Osteocyte (in vitro differentiated cells): ENCODE data around the gene PAGE4. TPM values are rescaled to one million over a fixed set of nuclear protein-coding genes. Genes with fewer than 3 reads are reported as not detected.

Source experiments
- DNase-seq: peaks from one replicate; pipeline ENCODE4 v3.0.0; 2021; ENCODE audit warnings: mixed read lengths; ENCODE audit not compliant: unreplicated experiment; ENCODE audit errors: extremely low spot score
- H3K27ac Mint-ChIP-seq: one replicate; pipeline ENCODE4 v1.8.0; 2021; ENCODE audit warnings: mild to moderate bottlenecking, mixed read lengths; ENCODE audit not compliant: unreplicated experiment
- H3K27me3 Mint-ChIP-seq: one replicate; pipeline ENCODE4 v1.8.0; 2021; ENCODE audit warnings: mixed read lengths; ENCODE audit not compliant: unreplicated experiment
- H3K36me3 Mint-ChIP-seq: one replicate; pipeline ENCODE4 v1.8.0; 2021; ENCODE audit warnings: mixed read lengths; ENCODE audit not compliant: unreplicated experiment
- H3K4me1 Mint-ChIP-seq: one replicate; pipeline ENCODE4 v1.8.0; 2021; ENCODE audit warnings: mixed read lengths; ENCODE audit not compliant: unreplicated experiment
- H3K4me3 Mint-ChIP-seq: one replicate; pipeline ENCODE4 v1.8.0; 2021; ENCODE audit warnings: mild to moderate bottlenecking, moderate library complexity, mixed read lengths; ENCODE audit not compliant: unreplicated experiment
- H3K9me3 Mint-ChIP-seq: one replicate; pipeline ENCODE4 v1.8.0; 2021; ENCODE audit warnings: mixed read lengths; ENCODE audit not compliant: unreplicated experiment
- total RNA-seq: library from RNA; stranded (reverse); gene quantifications from 2 replicates; pipeline ENCODE4 v1.2.1, GENCODE V29; 2021
- TF ChIP-seq, protein P1 (sequence below): fragments of 200-600 bp; sonication (generic); IDR thresholded peaks from 2 replicates; pipeline ENCODE4 v1.5.0; 2021; ENCODE audit warnings: antibody characterized with exemption, mild to moderate bottlenecking, moderate library complexity

The PAGE4 gene
- total RNA-seq, 1 donor from 2014 or later: not detected

DNA sequence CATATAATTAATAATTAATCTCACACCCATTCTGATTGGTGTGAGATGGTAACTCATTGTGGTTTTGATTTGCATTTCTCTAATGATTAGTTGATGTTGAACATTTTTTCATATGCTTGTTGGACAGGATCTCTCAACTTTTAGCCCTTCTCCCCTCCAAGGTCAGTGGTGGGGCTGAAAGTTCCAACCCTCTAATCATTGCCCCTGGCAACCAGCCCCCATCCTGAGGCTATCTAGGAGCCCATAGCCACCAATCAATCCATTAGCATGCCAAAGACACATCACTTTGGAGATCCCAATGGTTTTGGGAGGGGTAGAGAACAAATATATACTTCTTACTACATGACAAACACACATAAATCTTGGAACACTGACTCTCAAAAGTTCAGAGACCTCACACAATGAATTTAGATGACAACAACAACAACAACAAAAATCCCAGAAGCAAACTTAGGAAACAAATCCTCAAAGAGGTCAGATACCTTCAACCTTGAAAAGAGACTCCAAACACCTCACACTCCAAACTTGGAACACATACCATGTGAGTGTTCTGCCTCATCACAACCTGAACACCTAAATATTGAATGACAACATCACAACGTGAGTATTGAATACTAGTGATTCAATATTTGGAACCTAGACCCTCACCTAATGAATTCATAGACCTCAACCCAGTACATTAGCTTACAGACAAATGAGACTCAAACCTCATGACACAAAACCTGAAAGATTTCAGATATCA is 19.0 kb upstream of the PAGE4 start:
- peaks cover 9% of the 10 kb centered on the region for H3K9me3 Mint-ChIP-seq
- no peak overlapping the region for H3K4me3 Mint-ChIP-seq
- no peaks in the 10 kb centered on the region for H3K4me1 Mint-ChIP-seq
- TF ChIP-seq, protein P1, sequence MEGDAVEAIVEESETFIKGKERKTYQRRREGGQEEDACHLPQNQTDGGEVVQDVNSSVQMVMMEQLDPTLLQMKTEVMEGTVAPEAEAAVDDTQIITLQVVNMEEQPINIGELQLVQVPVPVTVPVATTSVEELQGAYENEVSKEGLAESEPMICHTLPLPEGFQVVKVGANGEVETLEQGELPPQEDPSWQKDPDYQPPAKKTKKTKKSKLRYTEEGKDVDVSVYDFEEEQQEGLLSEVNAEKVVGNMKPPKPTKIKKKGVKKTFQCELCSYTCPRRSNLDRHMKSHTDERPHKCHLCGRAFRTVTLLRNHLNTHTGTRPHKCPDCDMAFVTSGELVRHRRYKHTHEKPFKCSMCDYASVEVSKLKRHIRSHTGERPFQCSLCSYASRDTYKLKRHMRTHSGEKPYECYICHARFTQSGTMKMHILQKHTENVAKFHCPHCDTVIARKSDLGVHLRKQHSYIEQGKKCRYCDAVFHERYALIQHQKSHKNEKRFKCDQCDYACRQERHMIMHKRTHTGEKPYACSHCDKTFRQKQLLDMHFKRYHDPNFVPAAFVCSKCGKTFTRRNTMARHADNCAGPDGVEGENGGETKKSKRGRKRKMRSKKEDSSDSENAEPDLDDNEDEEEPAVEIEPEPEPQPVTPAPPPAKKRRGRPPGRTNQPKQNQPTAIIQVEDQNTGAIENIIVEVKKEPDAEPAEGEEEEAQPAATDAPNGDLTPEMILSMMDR: no peak
- DNase-seq: no peak
- H3K27me3 Mint-ChIP-seq: no peaks in the 10 kb centered on the region
- no peaks in the 10 kb centered on the region for H3K36me3 Mint-ChIP-seq
- H3K27ac Mint-ChIP-seq: no peak overlapping the region

DNA sequence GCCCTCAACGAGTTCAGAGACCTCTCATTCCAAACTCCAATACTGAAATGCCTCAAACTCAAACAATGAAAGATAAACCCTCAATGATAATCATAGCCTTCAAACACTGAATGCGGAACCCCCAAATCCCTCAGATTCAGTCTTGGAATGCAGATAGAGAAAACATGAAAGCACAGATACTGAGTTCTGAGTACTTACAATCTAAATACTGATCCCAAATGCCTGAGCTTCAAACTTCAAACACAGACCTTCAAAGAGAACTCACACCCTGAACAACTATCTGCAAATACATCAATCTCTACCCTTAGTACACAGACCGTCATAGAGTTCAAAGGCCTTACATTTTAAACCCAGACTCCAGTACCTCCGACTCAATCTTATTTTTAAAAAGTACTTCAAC is 16.9 kb upstream of the PAGE4 start:
- Mint-ChIP-seq H3K36me3 (no peaks in the 10 kb centered on the region), H3K27me3 (no peaks in the 10 kb centered on the region), H3K4me1 (no peaks in the 10 kb centered on the region), H3K9me3 (peaks cover 9% of the 10 kb centered on the region), H3K27ac (no peak overlapping the region), H3K4me3 (no peak overlapping the region)
- DNase-seq: no peak
- TF ChIP-seq, protein P1: no peak

DNA sequence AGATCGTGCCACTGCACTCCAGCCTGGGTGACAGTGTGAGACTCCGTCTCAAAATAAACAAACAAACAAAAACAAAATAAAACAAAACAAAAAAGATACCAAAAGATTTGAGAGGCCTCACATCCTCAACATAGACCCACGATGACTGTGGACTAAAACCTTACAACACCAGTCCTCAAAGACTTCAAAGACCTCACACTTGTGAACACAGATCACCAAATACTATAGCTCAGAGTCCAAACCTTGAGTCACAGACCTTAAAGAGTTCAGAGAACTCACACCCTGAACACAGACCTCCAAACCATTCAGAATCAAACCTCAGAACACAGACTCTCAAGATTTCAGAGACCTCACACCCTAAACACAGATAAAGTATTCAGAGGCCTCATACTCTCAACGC is 12.7 kb upstream of the PAGE4 start:
- Mint-ChIP-seq H3K27ac (no peak overlapping the region), H3K9me3 (peaks cover 9% of the 10 kb centered on the region), H3K4me1 (no peaks in the 10 kb centered on the region), H3K4me3 (no peak overlapping the region), H3K27me3 (no peaks in the 10 kb centered on the region), H3K36me3 (no peaks in the 10 kb centered on the region)
- no peak for DNase-seq
- TF ChIP-seq, protein P1: no peak

DNA sequence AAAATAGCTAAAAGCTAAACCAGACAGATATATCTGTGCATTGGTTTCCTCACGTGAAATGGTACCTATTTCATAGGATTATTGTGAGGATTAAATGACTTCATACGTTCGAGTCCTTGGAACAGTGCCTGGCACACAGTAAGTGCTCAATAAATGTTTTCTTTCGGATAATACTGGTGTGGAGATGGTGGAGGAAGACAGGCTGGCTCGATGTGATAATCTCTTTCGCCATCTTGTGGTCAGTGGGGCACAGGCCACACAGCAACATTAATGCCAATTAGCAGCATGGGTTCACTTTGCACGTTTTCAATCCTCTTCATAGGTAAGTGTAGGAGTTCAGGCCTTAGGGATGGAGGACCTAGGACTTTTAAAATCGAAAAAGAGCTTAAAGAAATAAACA is 9.3 kb downstream of the PAGE4 start:
- Mint-ChIP-seq H3K4me1 (no peaks in the 10 kb centered on the region), H3K36me3 (no peaks in the 10 kb centered on the region), H3K4me3 (no peak overlapping the region), H3K9me3 (peaks cover 7% of the 10 kb centered on the region), H3K27me3 (peaks cover 12% of the 10 kb centered on the region), H3K27ac (no peak overlapping the region)
- TF ChIP-seq, protein P1: peak; percentile 60
- no peak for DNase-seq

DNA sequence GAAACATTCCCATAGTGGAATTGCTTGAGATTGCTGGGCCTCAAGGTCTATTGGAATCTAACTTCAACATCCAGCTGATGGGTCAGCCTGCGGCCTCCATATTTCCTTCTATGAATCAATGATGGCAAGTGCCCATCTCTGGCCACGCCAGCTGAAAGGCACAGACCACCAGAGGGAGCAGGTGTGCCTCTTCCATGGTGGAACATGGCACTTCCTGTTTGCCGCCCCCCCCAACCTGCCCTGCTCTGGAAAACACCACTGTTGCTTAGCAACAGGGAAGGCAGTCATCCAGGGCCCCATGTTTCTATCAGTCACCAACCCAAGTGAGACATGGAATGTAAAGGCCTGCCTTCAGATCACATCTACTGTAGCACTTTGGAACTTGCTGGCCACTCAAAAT is 11.6 kb downstream of the PAGE4 start:
- Mint-ChIP-seq H3K9me3 (peaks cover 11% of the 10 kb centered on the region), H3K27me3 (no peaks in the 10 kb centered on the region), H3K27ac (no peak overlapping the region), H3K4me3 (no peak overlapping the region), H3K36me3 (no peaks in the 10 kb centered on the region), H3K4me1 (no peaks in the 10 kb centered on the region)
- DNase-seq: no peak
- TF ChIP-seq, protein P1: peak; percentile 41
